Measurements from ENCODE around the gene SF3A1. TPM values are rescaled to one million over a fixed set of nuclear protein-coding genes. Genes with fewer than 3 reads are reported as not detected.

Gene SF3A1
- total and polyA plus RNA-seq, 2 of the 13 experiments (the other 11 are each of a cell fraction or from before 2014, with no cell fraction given) = 10.0 to 22.0 TPM

DNA sequence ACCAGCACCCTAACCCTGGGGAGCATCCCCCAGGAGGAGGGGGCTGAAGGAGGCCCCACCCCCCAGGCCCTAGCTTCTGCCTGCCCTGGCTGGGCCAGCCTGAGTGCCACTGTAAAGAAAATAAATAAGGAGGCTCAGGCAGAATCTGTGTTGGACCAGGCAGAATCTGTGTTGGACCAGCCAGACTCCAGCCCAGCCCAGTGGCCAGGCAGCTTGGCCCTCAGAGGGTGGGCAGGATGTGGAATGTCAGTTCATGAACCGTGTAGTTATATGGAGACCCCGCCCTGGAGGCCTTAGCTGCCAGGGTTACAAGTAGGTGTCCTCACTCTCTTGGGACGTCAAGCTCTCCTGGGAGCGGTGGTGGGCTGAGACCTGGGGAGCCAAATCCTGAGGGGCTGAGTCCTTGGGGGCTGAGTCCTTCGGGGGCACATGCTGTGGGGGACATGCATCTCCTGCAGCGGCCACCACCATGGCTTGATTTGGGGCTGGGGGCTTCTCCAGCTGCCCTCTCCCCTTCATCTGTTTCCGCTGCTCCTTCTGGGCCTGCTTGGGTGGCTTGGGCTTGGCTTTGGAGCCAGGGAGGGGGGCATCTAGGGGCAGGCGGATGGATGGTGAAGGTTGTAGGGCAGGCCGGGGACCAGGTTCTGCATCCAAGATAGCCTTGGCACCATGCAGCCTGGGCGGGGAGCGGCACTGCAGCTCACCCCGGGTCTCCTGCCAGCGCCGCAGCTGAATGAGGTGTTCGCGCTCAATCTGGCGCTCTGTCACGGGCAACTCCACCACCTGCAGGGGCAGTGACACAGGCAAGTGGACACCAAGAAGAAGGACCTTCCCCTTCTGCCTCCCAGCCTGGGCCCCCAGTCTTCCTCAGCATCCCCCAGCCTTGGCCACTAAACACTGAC, 64.4 kb downstream of the SF3A1 start:
- Histone ChIP-seq H3K4me2 (ENCODE audit: low read depth, low read length) (no peak overlapping the region), H2AFZ (ENCODE audit: low read length) (no peak overlapping the region), H3K27ac (ENCODE audit: extremely low read length, insufficient read depth, low read length) (no peak overlapping the region), H3K4me1 (ENCODE audit: insufficient read depth, low read length) (peaks cover 29% of the 10 kb centered on the region), H3K36me3 (replicated peaks in 1 of 2; ENCODE audit: control insufficient read depth in 1 of 2, insufficient read depth in 2 of 2, low read length in 2 of 2) (peaks cover 6 to 12% of the 10 kb centered on the region in 2 experiments; a peak in 2 of 5 replicates), H4K20me1 (ENCODE audit: insufficient read depth, low read length) (no peaks in the 10 kb centered on the region), H3K9me3 (ENCODE audit: low read length) (no peaks in the 10 kb centered on the region), H3K27me3 (ENCODE audit: control insufficient read depth in 1 of 2, insufficient read depth in 2 of 2, low read length in 2 of 2) (no peaks in the 10 kb centered on the region; a peak in 1 of 5 replicates), H3K79me2 (ENCODE audit: insufficient read depth, low read length) (no peaks in the 10 kb centered on the region), H3K4me3 (replicated peaks in 1 of 3; ENCODE audit: insufficient read depth in 1 of 3, low read depth in 2 of 3, low read length in 3 of 3) (no peak overlapping the region), H3K9ac (ENCODE audit: insufficient read depth, low read depth, low read length) (no peak overlapping the region)
- CTCF ChIA-PET (ENCODE audit: low intra/inter-chr PET ratio, low total read pairs) = no interaction called here
- intact Hi-C loops (cut with micrococcal nuclease; ENCODE audit: unreplicated experiment) (no loop called here), in situ Hi-C loops (cut with HindIII; ENCODE audit: extremely low pct_ligation_motif_present, low pct_unique_long_range_greater_than_20kb) (no loop called here)
- FAIRE-seq = no peak
- ATAC-seq = no peak
- POLR2A ChIA-PET = interaction anchor here (4.0 kb wide), 1 partner anchor 35 kb away, joined by 19 read pairs; the partner anchor contains the start of gene TBC1D10A
- WGBS (ENCODE audit: low lambda C conversion rate) = 97% methylated on average over 13 of the region's 18 CpGs
- DNase-seq (ENCODE audit: low spot score) = no peak
- TF ChIP-seq FOXM1 (CRISPR knock-in tag; IDR thresholded peaks at IDR 0.05) (no peak), MAFK (conservative IDR thresholded peaks at IDR 0.05 in 1 of 2, IDR thresholded peaks at IDR 0.05 in 1 of 2; ENCODE audit: low read length in 2 of 2) (no peak), ZNF260 (CRISPR knock-in tag; IDR thresholded peaks at IDR 0.05; ENCODE audit: borderline replicate concordance, low read depth) (no peak), ZNF724P (CRISPR knock-in tag; IDR thresholded peaks at IDR 0.05; ENCODE audit: borderline replicate concordance) (no peak), BHLHE40 (IDR thresholded peaks at IDR 0.05; ENCODE audit: low read length) (no peak), ZNF766 (CRISPR knock-in tag; IDR thresholded peaks at IDR 0.05; ENCODE audit: borderline replicate concordance) (no peak), ATF7-NPFF (CRISPR knock-in tag; IDR thresholded peaks at IDR 0.05; ENCODE audit: low read depth) (no peak), PPARG (CRISPR knock-in tag; conservative IDR thresholded peaks at IDR 0.05) (no peak), ZNF644 (CRISPR knock-in tag; IDR thresholded peaks at IDR 0.05; ENCODE audit: low read depth) (no peak), EED (CRISPR knock-in tag; IDR thresholded peaks at IDR 0.05) (no peak), HOXA3 (CRISPR knock-in tag; IDR thresholded peaks at IDR 0.05) (no peak), CAMTA2 (CRISPR knock-in tag; IDR thresholded peaks at IDR 0.05; ENCODE audit: borderline replicate concordance) (no peak), ZNF432 (CRISPR knock-in tag; IDR thresholded peaks at IDR 0.05; ENCODE audit: borderline replicate concordance) (no peak), PAX8 (CRISPR knock-in tag; IDR thresholded peaks at IDR 0.05; ENCODE audit: borderline replicate concordance) (no peak), DNMT3B (CRISPR knock-in tag; conservative IDR thresholded peaks at IDR 0.05) (no peak), ZNF619 (CRISPR knock-in tag; IDR thresholded peaks at IDR 0.05) (no peak)
- BruUV-seq (replicated peaks) = no TSS peak
